ENCODE results near the gene GRM7. TPM values are rescaled to one million over a fixed set of nuclear protein-coding genes. Genes with fewer than 3 reads are reported as not detected.

Gene GRM7
- total RNA-seq, 6 donors from 2014 or later = 0.46 to 8.6 TPM; not detected in 4

- Histone ChIP-seq H3K36me3 (no peaks in the 10 kb centered on the region), H3K4me3 (no peak overlapping the region), H3K9me3 (no peaks in the 10 kb centered on the region), H3K27ac (no peak overlapping the region), H3K27me3 (no peaks in the 10 kb centered on the region), H3K4me1 (no peaks in the 10 kb centered on the region)
- DNase-seq = no peak
- 67 to 89% methylated on average over 2 of the region's 2 CpGs for WGBS, 2 donors
- TF ChIP-seq EP300 (IDR thresholded peaks at IDR 0.05) = no peak
- TF ChIP-seq POLR2A (IDR thresholded peaks at IDR 0.05) = no peak
- no peak for ATAC-seq (ENCODE audit: low FRiP score in 2 of 2)
These were observed 790.4 kb downstream of the GRM7 start for GRCh38 chr3:7651274-7651673.

DNA sequence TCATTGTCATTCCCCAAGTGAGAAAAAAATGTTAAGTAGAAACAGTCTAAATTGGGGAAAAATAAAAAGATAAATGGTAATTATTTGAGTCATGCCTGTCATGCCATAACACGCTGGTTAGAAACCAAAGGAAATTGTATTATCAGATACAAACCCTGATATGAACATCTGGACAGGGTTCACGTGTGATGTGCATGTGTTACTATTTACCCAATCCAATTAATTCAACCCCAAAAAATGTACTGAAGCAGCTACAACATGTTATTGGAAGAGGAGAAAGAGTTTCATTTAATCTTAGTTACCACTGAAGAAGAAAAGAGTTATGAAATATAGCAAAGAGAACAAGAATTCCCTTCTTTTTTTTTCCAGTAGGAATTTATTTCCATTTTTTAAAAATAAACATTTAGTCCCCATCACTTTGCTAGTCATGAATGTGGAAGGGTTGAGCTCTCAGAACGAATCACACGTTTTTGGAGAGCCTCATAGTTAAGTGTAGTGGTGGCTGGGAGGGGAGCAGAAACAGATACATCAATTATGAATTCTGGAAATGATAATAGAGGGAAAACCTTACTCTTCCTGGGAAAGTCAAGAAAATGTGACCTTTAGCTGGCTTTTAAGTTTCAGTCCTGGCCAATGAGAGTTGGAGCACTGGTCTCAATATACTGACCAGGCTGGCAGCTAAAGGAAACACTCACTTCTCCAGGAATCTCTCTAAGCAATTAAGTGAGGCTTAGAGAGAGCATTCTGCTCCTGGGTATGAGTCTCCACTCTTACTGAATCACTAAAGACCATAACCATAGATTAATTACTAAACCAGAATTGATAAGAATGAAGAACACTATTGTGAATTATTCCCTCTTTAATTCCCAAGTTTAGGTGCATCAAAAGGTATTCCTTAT is 796.5 kb downstream of the GRM7 start:
- no peak overlapping the region for H3K4me3 ChIP-seq
- H3K27ac ChIP-seq = no peak overlapping the region
- peak in 1 of 2 donors; percentile 58 for ATAC-seq (ENCODE audit: low FRiP score in 2 of 2)
- 43 to 45% methylated on average over 4 of the region's 4 CpGs for WGBS, 2 donors
- no peak for DNase-seq
- TF ChIP-seq CTCF (IDR thresholded peaks at IDR 0.05) (no peak), POLR2A (IDR thresholded peaks at IDR 0.05) (no peak), EP300 (IDR thresholded peaks at IDR 0.05) (no peak), POLR2AphosphoS5 (IDR thresholded peaks at IDR 0.05) (no peak)
- no peaks in the 10 kb centered on the region for H3K36me3 ChIP-seq
- H3K4me1 ChIP-seq = peaks cover 0 to 10% (median 2%) of the 10 kb centered on the region in 4 donors
- H3K9me3 ChIP-seq = no peaks in the 10 kb centered on the region
- no peaks in the 10 kb centered on the region for H3K27me3 ChIP-seq

- Histone ChIP-seq H3K27ac (no peak overlapping the region), H3K27me3 (no peaks in the 10 kb centered on the region), H3K4me1 (peaks cover 0 to 10% (median 2%) of the 10 kb centered on the region in 4 donors), H3K9me3 (no peaks in the 10 kb centered on the region), H3K4me3 (no peak overlapping the region), H3K36me3 (no peaks in the 10 kb centered on the region)
- TF ChIP-seq EP300 (IDR thresholded peaks at IDR 0.05) (no peak), POLR2A (IDR thresholded peaks at IDR 0.05) (no peak), POLR2AphosphoS5 (IDR thresholded peaks at IDR 0.05) (no peak), CTCF (IDR thresholded peaks at IDR 0.05) (no peak)
- DNase-seq = no peak
- peak in 1 of 2 donors; percentile 30 for ATAC-seq (ENCODE audit: low FRiP score in 2 of 2)
- WGBS, 2 donors = 78 to 86% methylated on average over 3 of the region's 3 CpGs
These were observed 797.4 kb downstream of the GRM7 start for GRCh38 chr3:7658294-7658693.

GRCh38 chr3:7659079-7659478 is 798.2 kb downstream of the GRM7 start:
- H3K27me3 ChIP-seq = no peaks in the 10 kb centered on the region
- 88 to 95% methylated on average over 1 of the region's 1 CpG for WGBS, 2 donors
- H3K36me3 ChIP-seq = no peaks in the 10 kb centered on the region
- H3K4me3 ChIP-seq = no peak overlapping the region
- peaks cover 0 to 10% (median 2%) of the 10 kb centered on the region in 4 donors for H3K4me1 ChIP-seq
- no peak for ATAC-seq (ENCODE audit: low FRiP score in 2 of 2)
- DNase-seq = no peak
- no peak overlapping the region for H3K27ac ChIP-seq
- TF ChIP-seq POLR2AphosphoS5 (IDR thresholded peaks at IDR 0.05) = no peak
- TF ChIP-seq CTCF (IDR thresholded peaks at IDR 0.05) = no peak
- no peak for TF ChIP-seq EP300 (IDR thresholded peaks at IDR 0.05)
- TF ChIP-seq POLR2A (IDR thresholded peaks at IDR 0.05) = no peak
- no peaks in the 10 kb centered on the region for H3K9me3 ChIP-seq

DNA sequence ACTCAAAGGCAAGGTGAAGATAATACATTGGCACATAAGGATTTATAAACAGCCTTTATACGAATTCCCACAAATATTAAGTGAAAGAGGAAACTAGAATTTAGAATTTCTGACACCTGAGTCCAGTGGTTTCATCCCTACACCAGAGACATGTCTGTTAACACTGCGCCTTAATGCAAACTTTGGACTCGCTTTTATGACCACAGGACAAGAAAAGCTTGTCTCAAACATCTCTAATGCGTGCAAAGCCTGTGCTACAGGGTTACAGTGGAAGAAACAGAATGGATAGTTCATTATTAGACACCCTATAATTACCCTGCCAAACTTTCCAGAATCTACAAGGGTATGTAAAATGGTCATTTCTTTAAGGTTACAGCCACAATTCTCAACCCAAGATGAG is 802.9 kb downstream of the GRM7 start:
- Histone ChIP-seq H3K4me3 (no peak overlapping the region), H3K27me3 (no peaks in the 10 kb centered on the region), H3K4me1 (no peaks in the 10 kb centered on the region), H3K27ac (no peak overlapping the region), H3K36me3 (no peaks in the 10 kb centered on the region), H3K9me3 (no peaks in the 10 kb centered on the region)
- DNase-seq = no peak
- no peak for ATAC-seq (ENCODE audit: low FRiP score in 2 of 2)
- WGBS, 2 donors = 82 to 86% methylated on average over 4 of the region's 4 CpGs
- TF ChIP-seq POLR2AphosphoS5 (IDR thresholded peaks at IDR 0.05) (no peak), CTCF (IDR thresholded peaks at IDR 0.05) (no peak), EP300 (IDR thresholded peaks at IDR 0.05) (no peak), POLR2A (IDR thresholded peaks at IDR 0.05) (no peak)
